IPS-18c (cell line): ENCODE data around the gene TMPRSS9.

Experiments used
- H3K4me3 ChIP-seq: 2 replicates; pipeline ENCODE4 v1.7.0; 2013; ENCODE audit warnings: low read depth, mild to moderate bottlenecking, low read length, moderate library complexity; ENCODE audit not compliant: insufficient read depth
- H3K9me3 ChIP-seq: one replicate; pipeline ENCODE4 v1.6.1; 2013; ENCODE audit warnings: mild to moderate bottlenecking, low read length, moderate library complexity; ENCODE audit not compliant: control insufficient read depth, insufficient read depth

TMPRSS9 gene

DNA sequence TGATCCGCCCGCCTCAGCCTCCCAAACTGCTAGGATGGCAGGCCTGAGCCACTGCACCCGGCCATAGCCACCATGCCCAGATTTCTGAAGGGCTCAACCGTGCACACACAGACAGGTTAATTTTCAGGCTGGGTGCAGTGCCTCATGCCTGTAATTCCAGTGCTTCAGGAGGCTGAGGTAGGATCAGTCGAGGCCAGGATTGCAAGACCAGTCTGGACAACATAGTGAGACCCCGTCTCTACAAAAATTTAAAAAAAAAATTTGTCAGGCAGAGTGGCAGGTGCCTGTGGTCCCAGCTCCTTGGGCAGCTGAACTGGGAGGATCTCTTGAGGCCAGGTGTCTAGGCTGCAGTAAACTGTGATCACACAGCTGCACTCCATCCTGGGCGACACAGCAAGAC is 59.7 kb downstream of the TMPRSS9 start:
- no peak overlapping the region for H3K4me3 ChIP-seq
- H3K9me3 ChIP-seq = no peaks in the 10 kb centered on the region

GRCh38 chr19:2420490-2420889 is 60.4 kb downstream of the TMPRSS9 start:
- H3K4me3 ChIP-seq = no peak overlapping the region
- H3K9me3 ChIP-seq = no peaks in the 10 kb centered on the region

DNA sequence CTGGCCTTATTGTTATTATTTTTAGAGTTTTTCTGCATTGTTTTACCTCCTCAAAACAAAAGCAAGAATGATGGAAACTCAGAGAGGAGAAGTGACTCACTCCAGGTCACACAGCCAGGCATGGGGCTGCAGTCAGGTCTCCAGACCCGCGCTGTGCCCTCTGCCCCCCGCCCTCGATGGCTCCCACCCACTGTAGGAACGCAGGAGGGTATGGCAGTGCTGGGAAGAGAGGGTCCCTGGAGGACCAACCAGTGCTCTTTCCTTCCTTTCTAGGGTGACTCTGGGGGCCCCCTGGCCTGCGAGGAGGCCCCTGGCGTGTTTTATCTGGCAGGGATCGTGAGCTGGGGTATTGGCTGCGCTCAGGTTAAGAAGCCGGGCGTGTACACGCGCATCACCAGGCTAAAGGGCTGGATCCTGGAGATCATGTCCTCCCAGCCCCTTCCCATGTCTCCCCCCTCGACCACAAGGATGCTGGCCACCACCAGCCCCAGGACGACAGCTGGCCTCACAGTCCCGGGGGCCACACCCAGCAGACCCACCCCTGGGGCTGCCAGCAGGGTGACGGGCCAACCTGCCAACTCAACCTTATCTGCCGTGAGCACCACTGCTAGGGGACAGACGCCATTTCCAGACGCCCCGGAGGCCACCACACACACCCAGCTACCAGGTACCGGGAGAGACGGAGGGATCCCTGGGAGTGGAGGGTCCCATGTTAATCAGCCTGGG is 61.7 kb downstream of the TMPRSS9 start:
- Histone ChIP-seq H3K9me3 (no peaks in the 10 kb centered on the region), H3K4me3 (no peak overlapping the region)

DNA sequence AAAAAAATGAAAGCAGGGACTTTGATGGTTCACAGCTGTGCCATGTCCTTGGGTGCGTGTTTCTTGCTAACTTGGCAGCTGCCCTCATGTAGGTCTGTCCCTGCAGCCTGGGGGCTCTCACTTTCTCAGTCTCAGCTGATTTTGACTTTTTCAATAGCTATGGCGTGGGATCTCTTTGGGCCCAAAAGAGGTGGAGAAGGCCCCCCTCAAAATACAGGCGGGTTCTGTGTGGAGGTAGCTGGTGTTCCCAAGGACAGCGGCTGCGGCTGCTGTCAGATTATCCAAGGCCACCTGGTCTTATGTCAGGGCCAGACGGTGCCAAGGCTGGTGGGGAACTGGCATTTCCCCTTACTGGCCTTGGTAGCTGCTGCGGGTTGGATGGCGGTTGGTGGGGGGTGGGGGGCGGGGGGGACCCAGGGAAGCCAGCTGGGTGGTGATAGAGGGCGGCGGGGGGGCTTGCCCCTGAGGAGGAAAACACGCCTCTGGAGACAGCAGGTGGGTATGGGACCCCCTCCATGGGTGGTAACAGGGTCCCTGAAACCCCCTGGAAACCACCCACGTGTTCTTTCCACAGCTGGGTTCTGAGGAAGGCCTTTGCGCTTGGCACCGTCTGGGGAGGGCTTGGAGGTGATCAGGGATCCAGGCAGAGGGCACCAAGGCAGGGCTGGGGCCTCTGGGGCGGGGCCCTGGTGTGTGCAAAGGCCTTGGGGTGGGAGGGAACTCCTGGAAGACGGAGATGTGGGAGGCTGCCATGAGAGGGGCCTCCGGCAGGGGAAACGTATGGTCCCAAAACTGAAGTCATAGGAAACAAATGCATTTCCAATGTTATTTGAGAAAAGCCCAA is 63.2 kb downstream of the TMPRSS9 start:
- Histone ChIP-seq H3K4me3 (no peak overlapping the region), H3K9me3 (no peaks in the 10 kb centered on the region)

DNA sequence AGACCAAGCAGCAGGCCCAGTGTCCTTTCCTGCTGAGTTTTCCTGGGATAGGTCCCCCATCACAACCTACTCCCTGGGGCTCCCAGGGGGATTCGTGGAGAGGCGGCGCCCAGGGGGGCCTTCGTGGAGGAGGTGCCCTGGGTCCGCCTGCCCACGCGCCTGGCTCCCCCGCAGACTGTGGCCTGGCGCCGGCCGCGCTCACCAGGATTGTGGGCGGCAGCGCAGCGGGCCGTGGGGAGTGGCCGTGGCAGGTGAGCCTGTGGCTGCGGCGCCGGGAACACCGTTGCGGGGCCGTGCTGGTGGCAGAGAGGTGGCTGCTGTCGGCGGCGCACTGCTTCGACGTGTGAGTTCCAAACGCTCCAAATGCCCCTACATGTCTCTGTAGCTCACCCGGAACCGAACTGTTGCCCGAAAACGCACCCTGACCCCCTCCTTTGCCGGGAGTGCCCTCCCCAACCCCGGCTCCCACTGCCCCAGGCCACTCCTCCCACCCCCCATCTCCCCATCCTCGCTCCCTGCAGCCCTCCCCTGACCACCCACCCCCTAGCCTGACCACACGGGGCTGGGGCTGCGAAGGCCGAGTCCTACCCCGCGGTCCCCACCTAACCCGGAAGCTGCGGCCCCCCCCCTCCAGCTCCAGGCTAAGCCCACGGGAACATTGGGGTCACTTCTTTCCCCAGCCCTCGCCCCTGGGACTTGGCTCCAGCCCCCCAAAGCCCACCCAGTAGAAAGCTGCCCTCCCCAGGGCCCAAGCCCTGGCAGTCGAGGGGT is 64.0 kb downstream of the TMPRSS9 start:
- Histone ChIP-seq H3K4me3 (0 out of 2 replicates have a peak overlapping the region, but pooled peaks have one; percentile 46), H3K9me3 (no peaks in the 10 kb centered on the region)

DNA sequence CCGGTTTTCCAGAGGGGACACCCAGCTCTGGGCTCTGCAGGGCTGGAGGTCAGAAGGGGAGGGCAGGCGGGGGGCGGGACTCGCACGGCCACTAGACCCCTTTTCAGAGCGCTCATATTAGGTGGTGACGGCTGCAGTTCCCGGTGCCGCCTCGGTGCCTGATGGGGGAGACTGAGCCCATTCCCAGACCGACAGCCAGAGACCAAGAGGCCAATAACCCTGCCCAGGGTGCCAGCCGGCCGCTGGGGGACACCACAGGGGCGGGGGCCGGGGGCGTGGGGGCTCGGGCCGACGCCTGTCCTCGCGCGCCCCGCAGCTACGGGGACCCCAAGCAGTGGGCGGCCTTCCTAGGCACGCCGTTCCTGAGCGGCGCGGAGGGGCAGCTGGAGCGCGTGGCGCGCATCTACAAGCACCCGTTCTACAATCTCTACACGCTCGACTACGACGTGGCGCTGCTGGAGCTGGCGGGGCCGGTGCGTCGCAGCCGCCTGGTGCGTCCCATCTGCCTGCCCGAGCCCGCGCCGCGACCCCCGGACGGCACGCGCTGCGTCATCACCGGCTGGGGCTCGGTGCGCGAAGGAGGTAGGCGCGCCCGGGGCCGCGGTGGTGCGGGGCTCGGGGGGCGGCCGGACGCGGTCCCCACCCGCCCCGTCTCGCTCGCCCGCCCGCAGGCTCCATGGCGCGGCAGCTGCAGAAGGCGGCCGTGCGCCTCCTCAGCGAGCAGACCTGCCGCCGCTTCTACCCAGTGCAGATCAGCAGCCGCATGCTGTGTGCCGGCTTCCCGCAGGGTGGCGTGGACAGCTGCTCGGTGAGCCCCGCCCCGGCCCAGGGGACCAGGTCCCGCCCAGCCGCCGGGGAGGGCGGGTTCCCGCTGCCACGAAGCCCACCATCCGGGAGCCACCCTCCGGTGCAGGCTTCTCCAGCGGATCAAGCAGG is 64.9 kb downstream of the TMPRSS9 start:
- Histone ChIP-seq H3K9me3 (no peaks in the 10 kb centered on the region), H3K4me3 (peak overlapping the region; percentile 46; the same call in 1 of the 2 replicates)

- no peaks in the 10 kb centered on the region for H3K9me3 ChIP-seq
- H3K4me3 ChIP-seq = peak overlapping the region; percentile 92
These were observed 65.8 kb downstream of the TMPRSS9 start for GRCh38 chr19:2425622-2426581.

GRCh38 chr19:2426611-2427428 is 66.8 kb downstream of the TMPRSS9 start:
- peak overlapping the region; percentile 92 for H3K4me3 ChIP-seq
- H3K9me3 ChIP-seq = no peaks in the 10 kb centered on the region

GRCh38 chr19:2427429-2428320 is 67.6 kb downstream of the TMPRSS9 start, which contains the start of gene TIMM13:
Gene TIMM13, minus strand, starts transcription at chr19:2427586. Its CDS starts 53 bp downstream, at chr19:2427533.
- H3K4me3 ChIP-seq = peak within 1 kb of the TSS; percentile 92

GRCh38 chr19:2428321-2428690 is 68.2 kb downstream of the TMPRSS9 start:
- H3K9me3 ChIP-seq = no peaks in the 10 kb centered on the region
- H3K4me3 ChIP-seq = peak overlapping the region; percentile 38; the same call in 1 of the 2 replicates

More at GRCh38 chr19:2427429-2428320, 67.6 kb downstream of the TMPRSS9 start, which contains the start of gene TIMM13:
- H3K9me3 ChIP-seq = no peaks in the 10 kb centered on the region

- Histone ChIP-seq H3K9me3 (no peaks in the 10 kb centered on the region), H3K4me3 (0 out of 2 replicates have a peak overlapping the region, but pooled peaks have one; percentile 38)
These were observed 69.0 kb downstream of the TMPRSS9 start for GRCh38 chr19:2428756-2429711.

DNA sequence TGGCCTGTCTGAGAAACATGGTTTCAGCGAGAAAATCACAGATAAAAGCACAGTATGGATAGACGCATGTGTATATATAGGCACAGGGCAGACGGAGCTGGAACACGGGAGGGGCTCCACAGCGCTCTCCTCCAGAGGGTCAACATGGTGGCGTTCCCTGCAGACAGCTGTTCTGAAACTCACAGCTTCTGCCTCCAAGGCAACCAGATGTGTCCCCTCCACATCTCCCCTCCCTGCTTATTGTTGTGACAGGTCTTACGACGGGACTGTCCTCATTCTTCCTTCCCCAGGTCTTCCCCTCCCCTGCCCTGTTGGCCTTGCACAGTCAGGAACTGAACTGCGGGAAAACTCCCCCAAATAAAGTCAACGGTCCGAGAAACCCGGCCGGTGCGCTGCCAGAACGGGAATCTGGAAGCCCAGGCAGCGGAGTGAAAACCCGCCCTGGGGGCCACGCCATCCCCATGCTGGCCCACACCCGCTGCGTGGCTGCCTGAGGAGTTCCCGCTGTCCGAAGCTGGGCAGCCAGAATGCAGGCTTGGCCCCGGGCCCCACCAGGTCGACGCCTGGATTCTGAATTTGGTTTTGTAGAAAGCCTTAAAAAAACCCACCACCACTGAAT is 70.0 kb downstream of the TMPRSS9 start:
- H3K4me3 ChIP-seq = no peak overlapping the region
- no peaks in the 10 kb centered on the region for H3K9me3 ChIP-seq
